ENCODE results near the gene OSBPL6.

DNA sequence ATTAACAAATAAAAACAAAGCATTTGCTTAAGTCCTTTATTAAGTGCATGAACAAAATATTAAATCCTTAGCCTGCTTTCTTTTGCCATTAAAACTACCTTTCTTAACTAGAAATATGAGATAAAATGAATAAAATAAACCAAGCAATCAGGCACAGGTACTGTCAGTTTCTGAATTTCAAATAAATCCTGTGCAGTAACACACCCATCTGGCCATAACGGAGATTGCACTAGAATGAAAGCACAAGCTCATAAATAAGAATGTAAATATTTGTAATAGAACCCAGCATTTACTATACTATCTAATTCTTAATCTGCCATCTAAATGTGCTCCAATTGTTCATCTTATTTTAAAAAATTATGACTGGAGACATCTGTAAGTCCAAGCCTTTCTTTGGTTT lies 224.8 kb downstream of the OSBPL6 start:
- TF ChIP-seq, protein P1, sequence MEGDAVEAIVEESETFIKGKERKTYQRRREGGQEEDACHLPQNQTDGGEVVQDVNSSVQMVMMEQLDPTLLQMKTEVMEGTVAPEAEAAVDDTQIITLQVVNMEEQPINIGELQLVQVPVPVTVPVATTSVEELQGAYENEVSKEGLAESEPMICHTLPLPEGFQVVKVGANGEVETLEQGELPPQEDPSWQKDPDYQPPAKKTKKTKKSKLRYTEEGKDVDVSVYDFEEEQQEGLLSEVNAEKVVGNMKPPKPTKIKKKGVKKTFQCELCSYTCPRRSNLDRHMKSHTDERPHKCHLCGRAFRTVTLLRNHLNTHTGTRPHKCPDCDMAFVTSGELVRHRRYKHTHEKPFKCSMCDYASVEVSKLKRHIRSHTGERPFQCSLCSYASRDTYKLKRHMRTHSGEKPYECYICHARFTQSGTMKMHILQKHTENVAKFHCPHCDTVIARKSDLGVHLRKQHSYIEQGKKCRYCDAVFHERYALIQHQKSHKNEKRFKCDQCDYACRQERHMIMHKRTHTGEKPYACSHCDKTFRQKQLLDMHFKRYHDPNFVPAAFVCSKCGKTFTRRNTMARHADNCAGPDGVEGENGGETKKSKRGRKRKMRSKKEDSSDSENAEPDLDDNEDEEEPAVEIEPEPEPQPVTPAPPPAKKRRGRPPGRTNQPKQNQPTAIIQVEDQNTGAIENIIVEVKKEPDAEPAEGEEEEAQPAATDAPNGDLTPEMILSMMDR (IDR thresholded peaks at IDR 0.05; ENCODE audit: low read depth, low read length) = no peak
- TF ChIP-seq, protein P2, sequence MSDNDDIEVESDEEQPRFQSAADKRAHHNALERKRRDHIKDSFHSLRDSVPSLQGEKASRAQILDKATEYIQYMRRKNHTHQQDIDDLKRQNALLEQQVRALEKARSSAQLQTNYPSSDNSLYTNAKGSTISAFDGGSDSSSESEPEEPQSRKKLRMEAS (IDR thresholded peaks at IDR 0.05; ENCODE audit: low read depth, low read length) = no peak

Measured in NB4 (cell line).